Activated naive CD8-positive, alpha-beta T cell treated with anti-CD3 and anti-CD28 coated beads for 36 hours (primary cell): ENCODE data around the gene CACNB3. TPM values are rescaled to one million over a fixed set of nuclear protein-coding genes. Genes with fewer than 3 reads are reported as not detected.
"Not testable (repeated sequence)": the region's sequence is repeated elsewhere in the genome, so short reads cannot be mapped to it uniquely, and the experiment has no call there.

Experiments
- DNase-seq: peaks from one replicate; pipeline ENCODE4 v3.0.0; 2021
- H3K27ac Mint-ChIP-seq: one replicate; pipeline ENCODE4 v1.8.0; 2022; ENCODE audit warnings: mild to moderate bottlenecking, moderate library complexity, mixed read lengths
- H3K27me3 Mint-ChIP-seq: one replicate; pipeline ENCODE4 v1.8.0; 2022; ENCODE audit warnings: mild to moderate bottlenecking, mixed read lengths
- H3K36me3 Mint-ChIP-seq: one replicate; pipeline ENCODE4 v1.8.0; 2021; ENCODE audit warnings: mild to moderate bottlenecking, mixed read lengths
- H3K4me1 Mint-ChIP-seq: one replicate; pipeline ENCODE4 v1.8.0; 2021; ENCODE audit warnings: mixed read lengths
- H3K4me3 Mint-ChIP-seq: one replicate; pipeline ENCODE4 v1.8.0; 2022; ENCODE audit warnings: mild to moderate bottlenecking, moderate library complexity, mixed read lengths
- H3K9me3 Mint-ChIP-seq: one replicate; pipeline ENCODE4 v1.8.0; 2022; ENCODE audit warnings: mixed read lengths
- total RNA-seq, 2 experiments: library from RNA; stranded (reverse); gene quantifications; one replicate each; pipeline ENCODE4 v1.2.3, GENCODE V29; 2021

Gene CACNB3
- total RNA-seq, 2 experiments from 2014 or later: 4.4 to 4.6 TPM

DNA sequence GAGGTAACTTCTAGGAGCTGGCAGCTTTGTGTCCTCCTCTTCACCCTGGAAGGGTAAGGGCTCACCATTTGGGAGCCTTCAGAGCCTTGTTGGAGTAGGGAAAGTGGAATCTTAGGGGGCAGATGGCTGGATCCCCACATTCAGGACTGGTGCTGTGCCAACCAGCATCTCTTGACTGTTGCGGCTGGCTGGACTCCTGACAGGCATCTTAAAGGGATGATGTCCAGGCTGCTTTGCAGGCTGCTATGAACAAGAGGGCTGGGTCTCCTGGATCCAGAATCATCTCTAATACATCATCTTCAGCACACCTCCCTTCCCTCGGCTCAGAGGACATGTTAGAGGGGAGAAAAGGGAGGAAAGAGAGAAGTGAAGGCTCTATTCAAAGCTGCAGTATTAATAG lies 4.4 kb downstream of the CACNB3 start:
- Mint-ChIP-seq H3K4me3 (no peak overlapping the region), H3K27ac (no peak overlapping the region)

DNA sequence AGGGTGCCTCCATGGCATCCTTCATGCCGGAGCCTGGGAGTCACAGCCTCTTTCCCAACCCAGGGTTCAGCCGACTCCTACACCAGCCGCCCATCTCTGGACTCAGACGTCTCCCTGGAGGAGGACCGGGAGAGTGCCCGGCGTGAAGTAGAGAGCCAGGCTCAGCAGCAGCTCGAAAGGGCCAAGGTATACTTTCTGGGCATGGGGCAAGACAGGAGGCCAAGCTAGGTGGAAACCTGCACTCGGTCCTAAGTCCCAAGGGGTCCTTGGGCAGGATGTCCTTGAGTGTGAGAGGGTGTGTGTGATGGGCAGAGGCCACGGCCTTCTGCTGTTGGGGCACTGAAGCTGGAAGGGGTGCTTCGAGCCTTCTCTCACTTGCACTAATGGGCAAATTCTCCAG lies 5.0 kb downstream of the CACNB3 start:
- H3K9me3 Mint-ChIP-seq: no peaks in the 10 kb centered on the region
- H3K27ac Mint-ChIP-seq: no peak overlapping the region
- H3K27me3 Mint-ChIP-seq: no peaks in the 10 kb centered on the region
- peaks cover 1% of the 10 kb centered on the region for H3K4me1 Mint-ChIP-seq
- H3K4me3 Mint-ChIP-seq: no peak overlapping the region
- DNase-seq: no peak
- H3K36me3 Mint-ChIP-seq: no peaks in the 10 kb centered on the region

More for the DNA sequence above, 4.4 kb downstream of the CACNB3 start:
- Mint-ChIP-seq H3K9me3 (no peaks in the 10 kb centered on the region), H3K4me1 (peaks cover 5% of the 10 kb centered on the region), H3K36me3 (no peaks in the 10 kb centered on the region), H3K27me3 (peaks cover 1% of the 10 kb centered on the region)
- DNase-seq: no peak

DNA sequence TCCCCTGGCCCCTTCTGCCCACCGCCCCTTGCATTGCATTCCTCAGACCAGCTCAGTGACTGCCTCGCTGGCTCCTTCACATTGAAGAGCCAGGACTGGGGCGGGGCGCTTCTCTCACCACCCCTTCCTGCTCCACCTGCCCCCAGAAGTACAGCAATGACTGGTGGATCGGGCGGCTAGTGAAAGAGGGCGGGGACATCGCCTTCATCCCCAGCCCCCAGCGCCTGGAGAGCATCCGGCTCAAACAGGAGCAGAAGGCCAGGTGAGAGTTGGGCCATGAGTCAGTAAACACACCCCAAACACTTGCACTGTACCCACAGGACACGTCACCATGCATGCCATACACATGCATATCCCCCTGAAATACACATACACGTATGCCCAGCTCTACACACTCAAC lies 5.8 kb downstream of the CACNB3 start:
- Mint-ChIP-seq H3K4me3 (no peak overlapping the region), H3K36me3 (no peaks in the 10 kb centered on the region)
- DNase-seq: no peak

DNA sequence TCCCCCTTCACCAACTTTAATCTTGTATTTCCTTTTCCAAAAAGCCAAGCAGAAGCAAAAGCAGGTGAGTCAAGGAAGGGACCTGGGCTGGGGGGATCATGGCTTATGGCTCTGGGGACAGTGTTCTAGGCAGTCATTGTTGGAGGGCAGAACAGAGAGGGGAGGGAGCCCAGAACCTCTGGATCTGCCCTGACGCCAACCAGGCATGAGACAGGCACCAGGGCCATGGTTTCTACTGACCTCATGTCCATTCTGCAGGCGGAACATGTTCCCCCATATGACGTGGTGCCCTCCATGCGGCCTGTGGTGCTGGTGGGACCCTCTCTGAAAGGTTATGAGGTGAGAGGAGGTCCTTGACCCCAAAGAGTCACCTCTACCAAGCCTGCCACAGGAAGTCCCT lies 6.6 kb downstream of the CACNB3 start:
- Mint-ChIP-seq H3K9me3 (no peaks in the 10 kb centered on the region), H3K36me3 (peaks cover 3% of the 10 kb centered on the region), H3K4me3 (no peak overlapping the region), H3K4me1 (no peaks in the 10 kb centered on the region), H3K27ac (no peak overlapping the region), H3K27me3 (no peaks in the 10 kb centered on the region)
- no peak for DNase-seq

More for the DNA sequence above, 5.8 kb downstream of the CACNB3 start:
- H3K27ac Mint-ChIP-seq: no peak overlapping the region
- H3K9me3 Mint-ChIP-seq: no peaks in the 10 kb centered on the region
- no peaks in the 10 kb centered on the region for H3K4me1 Mint-ChIP-seq
- no peaks in the 10 kb centered on the region for H3K27me3 Mint-ChIP-seq

DNA sequence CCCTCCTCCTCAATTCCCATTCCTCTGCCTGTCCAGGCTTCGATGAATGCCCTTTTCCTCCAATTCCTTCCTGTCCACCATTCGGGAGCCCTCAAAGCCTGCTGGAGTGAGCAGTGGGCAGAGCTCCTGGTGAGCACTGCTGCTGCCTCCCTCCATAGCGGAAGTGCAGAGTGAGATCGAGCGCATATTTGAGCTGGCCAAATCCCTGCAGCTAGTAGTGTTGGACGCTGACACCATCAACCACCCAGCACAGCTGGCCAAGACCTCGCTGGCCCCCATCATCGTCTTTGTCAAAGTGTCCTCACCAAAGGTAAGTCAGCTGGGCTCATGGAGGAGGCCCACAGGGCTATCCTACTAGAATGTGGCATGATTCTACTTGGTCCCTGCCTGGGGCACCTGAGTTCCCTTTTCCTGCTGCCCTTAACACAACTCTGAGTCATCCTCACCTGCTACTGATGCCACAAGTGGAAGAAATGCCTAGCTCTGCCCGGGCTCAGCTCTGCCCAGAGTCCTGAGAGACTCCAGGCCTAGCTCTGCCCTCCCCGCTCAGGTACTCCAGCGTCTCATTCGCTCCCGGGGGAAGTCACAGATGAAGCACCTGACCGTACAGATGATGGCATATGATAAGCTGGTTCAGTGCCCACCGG lies 8.0 kb downstream of the CACNB3 start:
- no peak for DNase-seq
- H3K27ac Mint-ChIP-seq: no peak overlapping the region

DNA sequence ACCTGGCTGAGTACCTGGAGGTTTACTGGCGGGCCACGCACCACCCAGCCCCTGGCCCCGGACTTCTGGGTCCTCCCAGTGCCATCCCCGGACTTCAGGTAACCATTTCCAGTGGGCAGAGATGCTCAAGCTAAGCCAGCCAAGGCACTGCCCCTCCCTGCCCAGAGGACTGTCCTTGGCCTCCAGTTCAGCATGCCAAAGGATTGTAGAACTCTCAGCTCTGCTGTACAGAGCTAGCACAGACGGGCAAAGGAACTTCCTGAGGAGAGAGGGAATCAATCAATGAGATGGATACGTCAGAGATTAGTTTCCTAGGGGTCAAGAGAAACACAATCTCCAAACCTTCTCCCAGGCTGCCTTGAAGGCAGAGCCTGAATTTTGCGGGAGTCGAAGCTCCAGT lies 8.7 kb downstream of the CACNB3 start:
- DNase-seq: no peak
- Mint-ChIP-seq H3K27ac (no peak overlapping the region), H3K4me3 (no peak overlapping the region), H3K27me3 (no peaks in the 10 kb centered on the region), H3K9me3 (no peaks in the 10 kb centered on the region), H3K36me3 (peaks cover 7% of the 10 kb centered on the region), H3K4me1 (no peaks in the 10 kb centered on the region)

More for the DNA sequence above, 8.0 kb downstream of the CACNB3 start:
- H3K9me3 Mint-ChIP-seq: no peaks in the 10 kb centered on the region
- H3K27me3 Mint-ChIP-seq: no peaks in the 10 kb centered on the region
- no peak overlapping the region for H3K4me3 Mint-ChIP-seq
- H3K4me1 Mint-ChIP-seq: no peaks in the 10 kb centered on the region
- peaks cover 6% of the 10 kb centered on the region for H3K36me3 Mint-ChIP-seq

DNA sequence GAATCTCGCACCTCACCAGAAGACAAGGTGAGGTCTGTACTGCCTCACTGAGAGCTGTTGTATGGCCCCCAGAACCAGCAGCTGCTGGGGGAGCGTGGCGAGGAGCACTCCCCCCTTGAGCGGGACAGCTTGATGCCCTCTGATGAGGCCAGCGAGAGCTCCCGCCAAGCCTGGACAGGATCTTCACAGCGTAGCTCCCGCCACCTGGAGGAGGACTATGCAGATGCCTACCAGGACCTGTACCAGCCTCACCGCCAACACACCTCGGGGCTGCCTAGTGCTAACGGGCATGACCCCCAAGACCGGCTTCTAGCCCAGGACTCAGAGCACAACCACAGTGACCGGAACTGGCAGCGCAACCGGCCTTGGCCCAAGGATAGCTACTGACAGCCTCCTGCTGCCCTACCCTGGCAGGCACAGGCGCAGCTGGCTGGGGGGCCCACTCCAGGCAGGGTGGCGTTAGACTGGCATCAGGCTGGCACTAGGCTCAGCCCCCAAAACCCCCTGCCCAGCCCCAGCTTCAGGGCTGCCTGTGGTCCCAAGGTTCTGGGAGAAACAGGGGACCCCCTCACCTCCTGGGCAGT lies 9.3 kb downstream of the CACNB3 start:
- H3K9me3 Mint-ChIP-seq: no peaks in the 10 kb centered on the region
- no peak for DNase-seq
- peaks cover 7% of the 10 kb centered on the region for H3K36me3 Mint-ChIP-seq
- H3K4me1 Mint-ChIP-seq: no peaks in the 10 kb centered on the region
- H3K27ac Mint-ChIP-seq: no peak overlapping the region
- no peaks in the 10 kb centered on the region for H3K27me3 Mint-ChIP-seq
- no peak overlapping the region for H3K4me3 Mint-ChIP-seq

DNA sequence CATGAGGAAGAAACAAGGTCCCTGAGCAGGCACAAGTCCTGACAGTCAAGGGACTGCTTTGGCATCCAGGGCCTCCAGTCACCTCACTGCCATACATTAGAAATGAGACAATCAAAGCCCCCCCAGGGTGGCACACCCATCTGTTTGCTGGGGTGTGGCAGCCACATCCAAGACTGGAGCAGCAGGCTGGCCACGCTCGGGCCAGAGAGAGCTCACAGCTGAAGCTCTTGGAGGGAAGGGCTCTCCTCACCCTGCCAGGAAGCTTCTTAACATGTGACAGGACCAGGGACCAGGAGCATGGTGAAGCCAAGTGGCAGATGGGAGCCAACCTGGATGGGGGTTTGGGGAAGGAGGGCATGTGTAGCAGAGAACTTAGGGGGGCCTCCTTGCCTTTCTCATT lies 10.0 kb downstream of the CACNB3 start:
- no peaks in the 10 kb centered on the region for H3K9me3 Mint-ChIP-seq
- no peak overlapping the region for H3K4me3 Mint-ChIP-seq
- no peaks in the 10 kb centered on the region for H3K4me1 Mint-ChIP-seq
- H3K36me3 Mint-ChIP-seq: peaks cover 9% of the 10 kb centered on the region
- DNase-seq: no peak
- no peaks in the 10 kb centered on the region for H3K27me3 Mint-ChIP-seq
- no peak overlapping the region for H3K27ac Mint-ChIP-seq

DNA sequence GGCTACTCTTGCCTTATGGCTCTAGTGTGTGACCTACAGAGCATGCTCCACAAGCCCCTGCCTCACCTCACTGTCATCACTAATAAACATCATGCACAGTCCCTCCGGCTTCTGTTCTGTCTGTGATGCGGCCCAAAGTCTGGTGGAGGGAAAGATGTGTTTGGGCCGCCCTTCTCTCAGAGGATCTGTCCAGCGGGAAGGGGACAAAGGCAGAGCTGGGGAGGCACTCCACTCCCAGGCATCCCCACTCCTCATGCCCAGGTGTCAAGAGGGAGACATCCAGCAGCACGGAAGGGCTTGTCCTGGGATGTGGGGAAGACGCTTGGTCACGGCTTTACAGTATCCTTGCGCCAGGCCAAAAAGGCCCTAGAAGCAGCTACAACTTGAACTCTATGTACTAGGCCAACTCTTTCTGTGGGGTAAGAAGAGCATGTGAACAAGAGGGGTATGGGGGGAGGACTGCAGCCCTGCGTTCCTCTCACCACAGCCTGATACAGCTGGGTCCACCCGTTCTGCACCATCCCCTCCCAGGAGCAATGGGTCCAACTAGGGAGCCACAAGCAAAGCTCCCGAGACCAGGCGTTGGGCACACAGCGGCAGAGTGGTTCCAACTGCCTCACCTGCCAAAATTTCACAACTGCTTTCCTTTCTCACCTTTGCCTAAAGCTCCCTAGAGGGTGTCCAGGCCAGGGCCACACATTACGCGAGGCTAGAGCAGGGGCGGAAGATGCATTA lies 10.7 kb downstream of the CACNB3 start:
- Mint-ChIP-seq H3K27ac (peak overlapping the region; percentile 21), H3K9me3 (no peaks in the 10 kb centered on the region), H3K27me3 (no peaks in the 10 kb centered on the region), H3K4me3 (no peak overlapping the region), H3K36me3 (peaks cover 11% of the 10 kb centered on the region), H3K4me1 (no peaks in the 10 kb centered on the region)
- no peak for DNase-seq

DNA sequence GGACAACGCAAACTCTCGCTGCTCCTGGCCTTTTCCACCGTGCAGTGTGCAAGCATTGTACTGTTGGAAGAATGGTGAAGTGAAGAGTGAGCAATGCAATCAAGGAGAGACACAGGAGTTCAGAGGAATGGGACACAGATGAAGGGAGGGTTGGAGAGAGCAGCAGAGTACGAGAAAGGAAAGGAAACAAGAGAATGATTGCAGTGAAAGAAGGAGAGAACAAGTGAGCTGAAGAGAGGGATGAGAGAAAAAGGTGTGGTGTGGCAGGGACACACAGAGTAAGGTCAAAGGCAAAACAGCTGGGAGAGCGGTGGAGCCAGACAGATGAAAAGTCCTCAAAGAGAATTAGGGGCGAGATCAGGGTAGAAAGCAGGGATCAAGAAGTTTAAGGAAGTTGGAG lies 13.0 kb downstream of the CACNB3 start:
- no peak for DNase-seq
- H3K27ac Mint-ChIP-seq: no peak overlapping the region

DNA sequence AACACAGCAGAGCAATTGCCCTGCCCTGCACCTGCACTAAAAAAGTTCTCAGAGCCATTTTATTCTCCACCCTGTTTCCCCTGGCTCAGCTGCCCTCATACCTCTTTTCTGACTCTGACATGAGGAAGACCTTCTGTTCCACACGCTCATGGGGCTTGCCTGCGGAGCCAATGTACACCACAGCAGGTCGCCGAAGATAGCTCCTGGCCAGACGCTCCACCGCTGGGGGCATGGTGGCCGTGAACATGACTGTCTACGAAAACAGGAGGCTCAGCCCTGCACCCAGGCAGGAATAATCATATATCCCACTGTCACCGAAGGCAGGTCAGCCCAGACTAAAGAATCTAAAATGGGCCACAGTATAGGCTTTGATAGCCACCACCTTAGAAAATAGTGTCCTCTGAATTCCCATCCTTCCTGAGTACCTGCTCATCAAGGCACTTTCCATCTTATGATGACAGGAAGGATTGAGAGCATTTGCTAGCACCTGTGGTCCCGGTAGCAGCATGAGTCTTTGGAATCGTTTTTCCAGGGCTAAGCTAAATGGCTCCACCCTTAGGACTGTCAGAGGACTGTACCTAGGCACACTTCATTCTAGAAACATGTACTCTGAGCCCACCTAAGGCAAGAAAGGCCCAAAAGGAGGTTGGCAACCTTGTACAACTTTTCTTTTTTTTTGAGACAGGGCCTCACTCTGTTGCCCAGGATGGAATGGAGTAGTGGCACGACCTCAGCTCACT lies 14.2 kb downstream of the CACNB3 start:
- peaks cover 23% of the 10 kb centered on the region for H3K36me3 Mint-ChIP-seq
- DNase-seq: no peak
- H3K27me3 Mint-ChIP-seq: no peaks in the 10 kb centered on the region
- H3K9me3 Mint-ChIP-seq: no peaks in the 10 kb centered on the region
- H3K4me1 Mint-ChIP-seq: no peaks in the 10 kb centered on the region
- no peak overlapping the region for H3K27ac Mint-ChIP-seq
- H3K4me3 Mint-ChIP-seq: no peak overlapping the region

More for the DNA sequence above, 13.0 kb downstream of the CACNB3 start:
- no peak overlapping the region for H3K4me3 Mint-ChIP-seq
- peaks cover 17% of the 10 kb centered on the region for H3K36me3 Mint-ChIP-seq
- no peaks in the 10 kb centered on the region for H3K4me1 Mint-ChIP-seq
- H3K27me3 Mint-ChIP-seq: no peaks in the 10 kb centered on the region
- H3K9me3 Mint-ChIP-seq: no peaks in the 10 kb centered on the region

DNA sequence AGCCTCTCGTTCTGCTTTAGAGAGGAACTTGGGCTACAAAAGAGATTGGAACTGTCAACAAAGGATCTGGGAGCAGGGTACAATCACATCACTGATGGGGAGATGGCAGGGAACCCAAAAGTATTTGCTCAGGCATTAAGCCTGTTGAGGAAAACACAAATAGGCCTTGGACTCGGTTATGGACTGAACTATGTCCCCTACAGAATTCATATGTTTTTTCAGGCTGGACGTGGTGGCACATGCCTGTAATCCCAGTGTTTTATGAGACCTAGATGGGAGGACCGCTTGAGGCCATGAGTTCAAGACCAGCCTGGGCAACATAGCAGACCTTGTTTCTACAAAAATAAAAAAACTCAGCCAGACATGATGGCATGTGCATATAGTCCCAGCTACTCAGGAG lies 19.8 kb downstream of the CACNB3 start:
- DNase-seq: no peak
- no peak overlapping the region for H3K27ac Mint-ChIP-seq
- H3K9me3 Mint-ChIP-seq: no peaks in the 10 kb centered on the region
- H3K27me3 Mint-ChIP-seq: no peaks in the 10 kb centered on the region
- peaks cover 28% of the 10 kb centered on the region for H3K36me3 Mint-ChIP-seq
- no peaks in the 10 kb centered on the region for H3K4me1 Mint-ChIP-seq
- no peak overlapping the region for H3K4me3 Mint-ChIP-seq

DNA sequence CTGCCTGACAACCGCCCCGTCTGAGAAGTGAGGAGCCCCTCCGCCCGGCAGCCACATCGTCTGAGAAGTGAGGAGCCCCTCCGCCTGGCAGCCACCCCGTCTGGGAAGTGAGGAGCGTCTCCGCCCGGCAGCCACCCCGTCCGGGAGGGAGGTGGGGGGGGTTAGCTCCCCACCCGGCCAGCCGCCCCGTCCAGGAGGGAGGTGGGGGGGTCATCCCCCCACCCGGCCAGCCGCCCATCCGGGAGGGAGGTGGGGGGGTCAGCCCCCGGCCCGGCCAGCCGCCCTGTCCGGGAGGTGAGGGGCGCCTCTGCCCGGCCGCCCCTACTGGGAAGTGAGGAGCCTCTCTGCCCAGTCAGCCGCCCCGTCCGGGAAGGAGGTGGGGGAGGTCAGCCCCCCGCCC lies 23.7 kb downstream of the CACNB3 start:
- peaks cover 28% of the 10 kb centered on the region for H3K36me3 Mint-ChIP-seq
- H3K4me3 Mint-ChIP-seq, H3K27ac Mint-ChIP-seq, H3K9me3 Mint-ChIP-seq, H3K4me1 Mint-ChIP-seq, DNase-seq, H3K27me3 Mint-ChIP-seq: not testable (repeated sequence)

DNA sequence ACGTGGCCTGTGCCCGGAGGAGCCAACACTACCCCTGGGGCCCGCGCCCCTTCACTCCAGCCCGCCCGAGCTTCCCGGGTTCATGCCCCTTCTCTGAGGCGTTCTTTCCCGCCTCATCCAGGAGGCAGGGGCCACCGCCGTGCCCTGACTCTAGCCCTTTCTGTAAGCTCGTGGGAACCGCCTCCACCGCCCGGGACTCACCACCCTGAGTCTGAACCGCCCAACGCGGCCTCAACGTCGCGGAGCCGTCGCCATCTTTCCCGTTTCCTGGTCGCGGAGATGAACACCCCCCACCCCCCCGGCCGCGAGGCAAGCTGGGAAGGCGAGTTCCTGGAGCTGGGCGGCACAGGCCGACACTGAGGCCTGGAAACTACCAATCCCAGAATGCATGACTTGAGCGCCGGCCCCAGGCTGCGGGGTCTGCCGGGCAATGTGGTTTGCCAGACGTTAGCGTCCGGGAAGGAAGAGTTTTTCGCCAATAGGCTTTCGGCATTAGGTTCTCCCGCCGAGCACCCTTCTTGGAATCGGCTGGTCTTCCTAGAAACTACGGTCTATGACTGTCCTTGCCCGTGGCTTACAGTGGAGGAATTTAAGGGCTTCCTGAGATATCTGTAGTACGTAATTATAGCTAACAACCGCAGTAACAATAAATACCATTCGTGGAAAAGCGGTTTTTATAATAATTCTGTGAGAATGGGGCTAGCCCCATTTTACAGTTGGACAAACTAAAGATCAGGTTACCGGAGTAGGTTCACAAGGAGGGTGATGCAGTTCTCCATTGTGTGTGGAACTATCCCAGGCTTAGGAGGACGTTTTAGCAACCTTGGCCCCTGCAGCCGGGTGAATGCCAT lies 33.8 kb downstream of the CACNB3 start, which contains the start of gene DDX23:
DDX23 (minus strand) TSS at position 281 of the 851 bp plus-strand sequence. CDS start 6,381 bp downstream, outside the sequence.
- Mint-ChIP-seq H3K36me3 (peaks cover 17% of the 10 kb centered on the region), H3K9me3 (no peaks in the 10 kb centered on the region), H3K4me3 (peak within 1 kb of the TSS; percentile 94), H3K27ac (peak within 1 kb of the TSS; percentile 93), H3K4me1 (peaks cover 28% of the 10 kb centered on the region), H3K27me3 (no peaks in the 10 kb centered on the region)
- peak; percentile 94 for DNase-seq
